T47D (cell line): ENCODE results near the gene TNS3.

ENCODE experiments used
- DNase-seq, 2 experiments: peaks; one replicate each; pipeline versions ENCODE4 v3.0.0 to v3.0.0-alpha.2; 2011 to 2012; ENCODE audit warnings: low read depth in 1 of 2, low spot score in 1 of 2
- JUND ChIP-seq: IDR thresholded peaks from 2 replicates; pipeline ENCODE4 v1.6.1; 2012; ENCODE audit warnings: low read depth
- in situ Hi-C: cut with HindIII; loops from 2 replicates; pipeline ENCODE4 v1.10.0; 2016; ENCODE audit warnings: low sequenced_read_pairs, low pct_unique_long_range_greater_than_20kb

The TNS3 gene

DNA sequence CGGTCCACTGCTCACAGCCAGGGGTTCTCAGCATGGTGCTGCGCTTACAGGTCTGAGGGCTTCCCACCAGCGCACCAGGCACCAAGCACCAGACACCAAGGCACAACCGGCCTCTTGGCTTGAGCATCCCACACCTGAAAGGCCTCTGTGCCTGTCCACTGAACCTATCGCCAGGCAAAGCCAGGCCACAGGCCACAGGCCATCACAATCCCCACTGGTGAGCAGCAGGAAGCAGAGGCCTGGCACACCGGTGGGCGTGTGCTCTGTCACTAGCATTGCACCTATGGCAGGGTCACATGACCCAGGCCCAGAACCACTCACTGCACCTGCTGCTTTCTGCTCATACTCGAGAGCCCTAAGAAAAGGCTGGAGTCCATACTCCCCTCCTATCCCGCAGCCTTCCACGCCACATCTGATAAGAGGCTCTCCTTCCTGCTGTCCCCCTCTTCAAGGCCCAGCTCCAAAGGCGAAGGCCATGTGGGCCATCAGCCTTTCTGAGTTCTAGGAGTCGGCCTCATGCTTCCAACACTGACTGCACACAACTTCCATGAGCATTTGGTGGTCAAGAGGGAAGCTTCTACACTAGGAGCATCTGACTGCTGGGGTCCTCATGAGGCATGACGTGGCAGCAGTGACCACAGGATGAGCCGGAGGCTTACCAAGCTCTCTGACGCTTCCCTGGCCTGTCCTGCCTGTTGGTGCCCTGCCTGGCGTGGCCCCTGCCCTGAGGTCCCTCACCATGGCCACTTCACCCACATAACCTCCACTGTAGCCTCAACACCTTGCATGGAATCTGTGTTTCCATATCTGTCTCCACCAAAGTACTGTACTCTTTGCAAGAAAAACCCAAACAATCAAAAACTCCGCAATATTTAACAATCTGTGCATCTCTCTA is 166.3 kb downstream of the TNS3 start:
- DNase-seq: no peak

DNA sequence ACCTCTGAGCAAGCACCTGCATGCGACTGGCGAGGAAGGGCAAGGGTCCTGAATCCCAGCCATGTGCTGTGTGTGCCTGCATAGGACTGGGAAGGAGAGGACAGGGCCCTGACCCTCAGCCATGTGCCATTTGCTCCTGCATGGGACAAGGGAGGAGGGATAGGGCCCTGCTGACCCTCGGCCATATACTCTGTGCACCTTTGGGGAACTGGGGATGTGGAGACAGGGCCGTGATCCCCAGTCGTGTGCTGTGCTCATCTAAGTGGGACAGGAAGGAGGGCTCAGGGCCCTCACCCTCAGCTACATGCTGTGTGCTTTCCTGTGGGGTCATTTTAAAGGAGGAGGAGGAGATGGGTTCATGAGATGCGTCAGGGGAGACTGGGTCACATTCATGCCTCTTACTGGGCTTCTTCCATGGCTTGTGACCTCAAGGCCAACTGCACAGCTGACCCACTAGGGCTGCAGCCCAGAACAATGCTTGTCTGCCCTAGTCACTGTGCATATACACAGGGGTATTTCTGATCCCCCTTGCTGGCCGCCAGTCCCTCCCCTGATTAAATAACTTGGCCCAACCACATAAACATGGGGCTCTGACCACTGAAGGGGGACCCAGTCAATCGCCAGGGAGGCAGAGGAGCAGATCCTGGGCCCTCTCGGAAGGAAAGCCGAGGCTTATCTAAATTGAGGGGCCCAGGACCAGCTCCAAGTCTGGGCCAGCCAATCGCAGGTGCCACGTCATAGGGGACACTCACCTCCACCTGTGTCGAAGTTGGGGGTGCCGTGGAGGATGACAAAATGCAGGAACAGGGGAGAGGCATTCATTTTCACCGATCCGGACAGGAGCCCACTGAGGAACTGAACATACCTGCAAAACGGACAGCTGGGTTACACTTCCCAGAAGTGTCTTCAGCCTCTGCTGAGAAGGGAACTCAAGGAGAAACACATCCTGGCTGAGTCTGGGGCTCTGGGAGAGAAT is 167.3 kb downstream of the TNS3 start:
- in situ Hi-C loops: no loop called here
- TF ChIP-seq JUND: no peak
- no peak for DNase-seq

More for the DNA sequence above, 166.3 kb downstream of the TNS3 start:
- in situ Hi-C loops: no loop called here
- TF ChIP-seq JUND: no peak

DNA sequence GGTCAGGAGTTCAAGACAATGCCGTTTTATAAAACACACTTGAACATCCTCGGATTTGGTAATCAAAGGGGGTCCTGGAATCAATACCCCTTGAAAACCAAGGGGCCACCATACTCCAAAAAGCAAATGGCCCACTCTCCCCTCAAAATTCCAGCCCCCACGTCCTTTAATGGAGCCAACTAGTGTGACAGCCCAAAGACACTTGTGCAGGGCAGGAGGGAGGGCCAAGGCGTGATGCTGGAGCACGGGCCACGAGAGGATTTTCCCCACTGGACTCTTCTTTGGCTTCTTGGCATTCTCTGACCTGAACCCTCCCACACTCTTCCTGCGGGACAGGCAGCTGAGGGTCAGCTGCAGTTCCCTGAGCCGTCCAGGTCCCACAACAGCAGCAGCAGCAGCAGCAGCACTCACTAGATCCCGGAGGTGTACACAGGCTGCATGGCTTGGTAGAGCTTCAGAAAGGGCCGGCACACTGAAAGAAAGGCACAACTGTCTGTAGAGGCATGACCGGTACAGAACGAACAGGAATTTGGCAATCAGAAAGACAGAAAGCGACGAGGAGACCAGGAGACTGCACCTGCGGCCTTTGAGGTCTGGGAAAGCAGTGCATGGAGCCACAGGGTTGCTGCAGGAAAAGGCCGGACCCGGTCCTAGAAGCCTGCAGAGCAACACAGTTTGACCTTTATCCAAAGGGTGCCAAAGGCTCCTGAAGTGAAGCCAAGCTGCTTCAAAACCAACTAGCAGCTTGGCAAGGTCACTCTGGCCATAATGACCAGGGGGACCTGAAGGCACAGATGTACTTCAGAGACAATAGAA is 168.2 kb downstream of the TNS3 start:
- no peak for DNase-seq
- TF ChIP-seq JUND: no peak
- in situ Hi-C loops: no loop called here

DNA sequence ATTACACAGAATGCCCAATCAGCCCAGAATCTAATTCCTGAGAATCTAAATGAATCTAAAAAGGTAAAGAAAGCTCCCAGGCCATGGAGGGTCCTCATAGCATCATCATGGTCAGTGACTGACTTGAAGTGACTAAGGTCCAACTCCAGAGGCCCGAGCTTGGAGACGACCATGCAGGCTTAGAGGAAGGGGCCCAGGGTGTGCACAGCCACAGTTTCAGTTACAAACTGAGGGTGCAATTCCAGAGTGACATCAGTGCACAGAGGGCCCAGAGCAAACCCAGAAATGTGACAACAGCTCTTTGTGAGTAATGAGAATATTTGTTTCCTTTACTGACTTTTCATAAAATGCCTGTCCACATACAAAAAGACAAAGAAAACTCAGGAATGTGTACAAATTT is 170.0 kb downstream of the TNS3 start:
- TF ChIP-seq JUND: no peak

DNA sequence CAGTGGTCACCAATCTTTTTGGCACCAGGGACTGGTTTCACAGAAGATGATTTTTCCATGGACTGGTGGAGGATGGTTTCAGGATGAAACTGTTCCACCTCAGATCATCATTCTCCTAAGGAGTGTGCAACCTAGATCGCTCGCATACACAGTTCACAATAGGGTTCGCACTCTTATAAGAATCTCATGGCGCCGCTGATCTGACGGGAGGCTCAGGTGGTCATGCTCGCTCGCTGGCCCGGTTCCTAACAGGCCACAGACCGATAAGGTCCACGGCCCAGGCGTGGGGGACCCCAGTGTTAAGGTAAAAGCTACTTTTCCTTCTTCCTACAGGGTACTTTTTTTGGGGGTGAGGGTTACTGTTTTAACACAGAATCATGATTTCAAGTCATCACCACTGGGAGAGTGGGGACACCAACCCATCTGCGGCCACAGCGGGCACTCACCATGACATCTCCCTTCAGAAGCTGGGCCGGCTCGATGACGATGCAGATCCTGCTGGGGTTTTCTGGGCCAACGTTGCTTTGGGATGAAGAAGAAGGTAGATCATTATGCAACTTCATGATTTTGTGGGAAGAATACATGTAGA is 170.5 kb downstream of the TNS3 start:
- TF ChIP-seq JUND: no peak
- no peak for DNase-seq
- in situ Hi-C loops: no loop called here

More for the DNA sequence above, 170.0 kb downstream of the TNS3 start:
- in situ Hi-C loops: no loop called here
- DNase-seq: no peak

DNA sequence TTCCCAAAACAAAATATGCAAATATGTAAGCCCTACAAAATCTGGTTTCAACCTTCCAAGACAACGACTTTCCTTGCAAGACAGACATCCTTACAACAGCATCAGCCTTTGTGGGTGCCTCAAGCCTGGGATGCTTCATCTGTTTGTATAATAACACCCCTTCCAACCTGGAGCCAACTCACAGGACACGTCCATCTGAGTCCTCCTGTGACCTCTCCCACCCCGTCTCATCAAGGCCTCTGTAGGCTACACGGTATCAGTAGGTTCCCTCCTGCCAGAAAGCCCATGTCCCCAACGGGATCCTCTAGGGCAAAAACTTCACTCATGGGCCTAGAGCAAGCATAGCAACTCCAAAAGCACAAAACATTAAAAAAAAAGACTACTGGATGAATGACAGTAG is 173.2 kb downstream of the TNS3 start:
- in situ Hi-C loops: no loop called here
- no peak for TF ChIP-seq JUND
- DNase-seq: no peak

DNA sequence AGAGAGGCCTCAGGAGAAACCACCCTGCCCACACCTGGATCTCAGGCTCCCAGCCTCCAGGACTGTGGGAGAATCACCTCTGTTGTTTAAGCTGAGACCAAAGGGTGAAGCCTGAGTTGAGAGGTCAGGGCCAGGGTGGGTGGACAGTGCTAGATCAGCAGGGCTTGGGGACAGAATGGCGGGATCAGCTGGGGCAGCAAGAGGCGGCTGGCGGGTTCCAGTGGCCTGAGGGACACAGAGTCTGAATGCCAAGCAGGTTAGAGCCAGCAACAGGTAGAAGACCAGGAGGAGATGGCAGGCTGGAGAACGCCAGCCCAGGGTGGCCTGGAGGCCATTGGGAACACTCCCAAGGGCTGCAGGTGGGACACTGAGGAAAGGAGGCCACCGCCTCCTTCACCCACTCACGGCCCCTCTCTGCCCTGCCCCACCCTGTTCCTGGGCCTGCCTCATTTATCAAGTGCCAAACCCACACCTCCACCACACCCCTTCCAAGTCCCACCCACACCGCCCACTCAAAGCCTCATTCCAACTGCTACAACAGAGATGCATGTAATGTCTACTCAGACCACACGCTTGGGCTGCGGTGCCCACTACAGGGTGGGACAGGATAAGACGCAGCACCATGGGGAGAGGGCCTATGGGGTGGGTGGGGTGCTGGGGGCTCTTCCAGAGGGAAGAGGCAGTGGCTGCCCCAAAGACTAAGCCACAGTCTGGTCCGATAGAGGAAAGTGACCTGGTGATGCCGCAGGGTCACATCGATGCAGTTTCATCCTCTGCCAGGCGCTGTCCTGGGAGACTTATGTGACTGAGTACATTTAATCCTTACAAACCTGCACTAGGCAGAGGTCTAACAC is 173.9 kb downstream of the TNS3 start:
- no peak for TF ChIP-seq JUND
- in situ Hi-C loops: no loop called here
- no peak for DNase-seq

DNA sequence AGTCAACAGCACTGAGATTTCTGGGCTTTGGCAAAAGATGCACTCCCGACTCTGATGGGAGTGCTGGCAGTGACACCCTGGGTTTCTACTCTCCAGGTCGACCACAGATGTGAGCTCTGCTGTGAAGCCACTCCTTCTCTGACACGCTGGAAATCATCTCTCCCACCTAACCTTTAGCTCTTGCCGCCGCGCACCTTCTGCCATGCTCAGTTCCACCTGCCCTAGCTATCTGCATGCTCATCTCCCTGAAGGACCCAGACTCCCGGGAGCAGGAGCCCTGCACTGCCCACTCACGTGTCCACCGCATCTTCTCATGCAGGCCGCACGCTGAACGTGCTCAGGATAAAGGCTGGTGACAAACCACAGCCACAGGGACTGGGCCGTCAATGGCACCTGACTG is 174.8 kb downstream of the TNS3 start:
- DNase-seq: no peak
- TF ChIP-seq JUND: no peak
- in situ Hi-C loops: no loop called here

DNA sequence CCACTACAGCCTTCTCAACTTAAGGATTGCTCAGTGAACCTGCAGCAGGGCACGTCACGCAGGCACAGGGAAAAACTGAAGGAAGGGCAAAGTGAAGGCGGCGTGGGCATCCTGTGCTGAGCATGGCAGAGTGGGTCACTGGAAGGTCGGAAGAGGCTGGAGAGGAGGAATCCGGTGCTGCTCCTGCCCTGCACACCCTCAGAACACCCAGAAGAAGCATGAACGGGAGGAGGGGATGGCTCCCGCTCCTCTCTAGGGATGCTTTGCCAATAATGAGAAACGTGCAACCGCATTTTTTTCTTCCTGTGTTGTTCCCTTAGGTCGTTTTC is 175.1 kb downstream of the TNS3 start:
- TF ChIP-seq JUND: no peak
- no peak for DNase-seq
- in situ Hi-C loops: no loop called here

DNA sequence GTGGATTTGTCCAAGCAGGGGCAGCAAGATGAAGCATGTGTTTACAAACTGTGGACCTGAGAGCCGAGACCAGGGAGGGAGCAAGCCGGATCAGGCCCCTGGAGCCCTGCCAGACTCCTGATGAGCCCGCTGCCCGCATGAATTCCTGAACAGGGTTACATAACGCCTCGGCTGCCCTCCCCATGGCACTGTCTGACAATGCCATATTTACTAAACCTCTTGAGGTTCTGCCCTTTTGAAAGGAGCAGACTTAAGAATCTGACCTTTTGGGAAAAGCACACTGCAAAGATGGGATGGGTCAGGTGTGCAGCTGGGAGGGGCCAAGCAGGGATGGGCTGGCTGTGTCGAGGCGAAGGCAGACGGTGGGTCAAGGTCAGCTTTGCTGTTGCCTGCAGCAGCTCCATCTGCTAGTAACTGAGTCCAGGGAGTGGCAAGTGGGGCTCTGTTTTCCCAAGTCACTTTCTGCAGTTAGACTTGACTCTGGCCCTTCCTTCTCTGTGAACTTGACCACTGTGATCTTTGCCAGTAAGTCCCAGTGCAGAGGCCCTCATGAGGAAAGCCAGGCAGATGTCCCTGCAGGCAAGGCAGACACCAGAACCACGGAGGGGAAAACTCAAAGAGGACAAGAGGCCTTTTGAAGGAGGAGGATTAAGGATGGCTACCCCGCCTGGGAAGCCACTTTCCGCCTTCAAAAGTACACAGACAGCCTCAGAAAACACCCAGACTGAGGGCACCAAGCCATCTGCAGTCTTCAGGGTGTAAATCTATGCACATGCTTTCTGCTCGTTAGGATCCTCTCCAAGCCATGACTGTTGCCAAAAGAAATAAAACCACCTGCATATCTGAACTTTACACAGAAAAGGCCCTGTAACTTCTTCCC is 175.8 kb downstream of the TNS3 start:
- peak; percentile 36 to 63 for DNase-seq
- no peak for TF ChIP-seq JUND
- in situ Hi-C loops: no loop called here
